Measurements from ENCODE around the gene SKAP1.

Gene SKAP1

GRCh38 chr17:48198950-48199541 lies 231.0 kb downstream of the SKAP1 start:
- Histone ChIP-seq H3K4me3 (replicated peaks; ENCODE audit: insufficient read depth, low read length) (no peak overlapping the region), H3K27me3 (ENCODE audit: insufficient read depth, poor library complexity, severe bottlenecking) (peaks cover 16% of the 10 kb centered on the region), H3K27ac (replicated peaks) (no peak overlapping the region)
- TF ChIP-seq SPI1 (IDR thresholded peaks at IDR 0.05; ENCODE audit: borderline replicate concordance, low read depth) (no peak), POLR2AphosphoS5 (IDR thresholded peaks at IDR 0.05; ENCODE audit: low read depth) (no peak), CTCF (IDR thresholded peaks at IDR 0.05; ENCODE audit: insufficient read depth, low read length) (no peak), GABPA (IDR thresholded peaks at IDR 0.05; ENCODE audit: low read depth) (no peak), REST (IDR thresholded peaks at IDR 0.05; ENCODE audit: insufficient replicate concordance, low read depth) (no peak)
- no peak for DNase-seq (ENCODE audit: low read depth in 1 of 2, low spot score in 1 of 2)

- Histone ChIP-seq H3K27me3 (ENCODE audit: insufficient read depth, poor library complexity, severe bottlenecking) (peaks cover 24% of the 10 kb centered on the region), H3K4me3 (replicated peaks; ENCODE audit: insufficient read depth, low read length) (no peak overlapping the region), H3K27ac (replicated peaks) (no peak overlapping the region)
- DNase-seq (ENCODE audit: low read depth in 1 of 2, low spot score in 1 of 2), result no peak
- TF ChIP-seq SPI1 (IDR thresholded peaks at IDR 0.05; ENCODE audit: borderline replicate concordance, low read depth) (no peak), GABPA (IDR thresholded peaks at IDR 0.05; ENCODE audit: low read depth) (no peak), REST (IDR thresholded peaks at IDR 0.05; ENCODE audit: insufficient replicate concordance, low read depth) (no peak), CTCF (IDR thresholded peaks at IDR 0.05; ENCODE audit: insufficient read depth, low read length) (no peak), POLR2AphosphoS5 (IDR thresholded peaks at IDR 0.05; ENCODE audit: low read depth) (no peak)
Observed at GRCh38 chr17:48195910-48196309, 234.1 kb downstream of the SKAP1 start.

GRCh38 chr17:48194097-48194550 lies 235.9 kb downstream of the SKAP1 start:
- Histone ChIP-seq H3K4me3 (replicated peaks; ENCODE audit: insufficient read depth, low read length) (no peak overlapping the region), H3K27ac (replicated peaks) (no peak overlapping the region), H3K27me3 (ENCODE audit: insufficient read depth, poor library complexity, severe bottlenecking) (peaks cover 24% of the 10 kb centered on the region)
- DNase-seq (ENCODE audit: low read depth in 1 of 2, low spot score in 1 of 2), result no peak
- no peak for TF ChIP-seq REST (IDR thresholded peaks at IDR 0.05; ENCODE audit: insufficient replicate concordance, low read depth)
- TF ChIP-seq GABPA (IDR thresholded peaks at IDR 0.05; ENCODE audit: low read depth), result no peak
- TF ChIP-seq SPI1 (IDR thresholded peaks at IDR 0.05; ENCODE audit: borderline replicate concordance, low read depth), result no peak
- no peak for TF ChIP-seq POLR2AphosphoS5 (IDR thresholded peaks at IDR 0.05; ENCODE audit: low read depth)
- no peak for TF ChIP-seq CTCF (IDR thresholded peaks at IDR 0.05; ENCODE audit: insufficient read depth, low read length)

Data from HL-60 (cell line).